Activated naive CD4-positive, alpha-beta T cell treated with anti-CD3 and anti-CD28 coated beads, Interleukin-2, amount 50 U/mL, for 72 hours (primary cell): ENCODE results near the gene TSPAN18. TPM values are rescaled to one million over a fixed set of nuclear protein-coding genes. Genes with fewer than 3 reads are reported as not detected.

Source experiments
- ATAC-seq, 2 donors: fragments of 150-1000 bp; cut with Tn5 transposase; 2 replicates each; pipeline ENCODE4 v1.10.0; 2021; ENCODE audit warnings: mild to moderate bottlenecking in 2 of 2, moderate library complexity in 2 of 2
- DNase-seq, 2 donors: peaks; one replicate each; pipeline ENCODE4 v3.0.0; 2021 to 2022; ENCODE audit warnings: low spot score in 2 of 2
- H3K27ac Mint-ChIP-seq, 2 donors: one replicate each; pipeline ENCODE4 v1.8.0; 2022; ENCODE audit warnings: mild to moderate bottlenecking in 2 of 2, mixed read lengths in 2 of 2
- H3K36me3 Mint-ChIP-seq, 2 donors: one replicate each; pipeline ENCODE4 v1.8.0; 2022; ENCODE audit warnings: mixed read lengths in 2 of 2
- H3K9me3 Mint-ChIP-seq, 2 donors: one replicate each; pipeline ENCODE4 v1.8.0; 2022; ENCODE audit warnings: mixed read lengths in 2 of 2
- total RNA-seq, 2 donors: library from RNA; stranded (reverse); gene quantifications; one replicate each; pipeline ENCODE4 v1.2.3, GENCODE V29; 2022

Gene TSPAN18
- total RNA-seq, 2 donors from 2014 or later: 2.3 to 3.6 TPM

- Mint-ChIP-seq H3K36me3 (no peaks in the 10 kb centered on the region), H3K9me3 (no peaks in the 10 kb centered on the region), H3K27ac (no peak overlapping the region)
- ATAC-seq (no peak), DNase-seq (no peak)
Observed at GRCh38 chr11:44917741-44918140, 191.0 kb downstream of the TSPAN18 start.

- DNase-seq (no peak), ATAC-seq (no peak)
- Mint-ChIP-seq H3K9me3 (no peaks in the 10 kb centered on the region), H3K27ac (peak overlapping the region in 1 of 2 donors; percentile 50), H3K36me3 (no peaks in the 10 kb centered on the region)
Observed at GRCh38 chr11:44920451-44920850, 193.7 kb downstream of the TSPAN18 start.

DNA sequence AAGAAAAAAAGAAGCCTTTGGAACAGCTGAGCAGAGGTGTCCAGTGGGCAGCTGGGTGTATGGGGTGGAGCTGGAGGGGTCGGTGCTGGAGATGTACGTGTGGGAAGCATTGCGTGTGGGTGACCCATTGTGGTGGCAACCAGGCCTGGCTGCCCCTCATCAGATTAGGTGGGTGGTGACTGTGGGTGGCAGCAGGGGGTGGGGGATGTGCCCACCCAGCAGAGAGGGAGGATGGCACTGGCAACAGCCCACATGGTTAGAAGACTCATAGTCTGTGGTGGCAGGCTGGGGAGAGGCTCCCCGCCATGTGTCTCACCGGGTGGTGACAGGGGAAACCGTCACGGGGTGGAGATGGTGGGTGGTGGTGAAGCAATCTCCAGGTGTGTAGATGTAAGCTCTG lies 196.4 kb downstream of the TSPAN18 start:
- no peak for DNase-seq
- H3K27ac Mint-ChIP-seq: peak overlapping the region in 1 of 2 donors; percentile 49
- H3K9me3 Mint-ChIP-seq: no peaks in the 10 kb centered on the region
- H3K36me3 Mint-ChIP-seq: no peaks in the 10 kb centered on the region
- no peak for ATAC-seq

- ATAC-seq (no peak), DNase-seq (no peak)
- H3K36me3 Mint-ChIP-seq: no peaks in the 10 kb centered on the region
- H3K9me3 Mint-ChIP-seq: no peaks in the 10 kb centered on the region
- peak overlapping the region in 1 of 2 donors; percentile 49 for H3K27ac Mint-ChIP-seq
Observed at GRCh38 chr11:44923806-44924205, 197.0 kb downstream of the TSPAN18 start.

- no peak for ATAC-seq
- DNase-seq: no peak
- Mint-ChIP-seq H3K9me3 (no peaks in the 10 kb centered on the region), H3K36me3 (peaks cover 0 to 6% of the 10 kb centered on the region in 2 donors), H3K27ac (no peak overlapping the region)
Observed at GRCh38 chr11:44926036-44926435, 199.3 kb downstream of the TSPAN18 start.

- Mint-ChIP-seq H3K9me3 (no peaks in the 10 kb centered on the region), H3K36me3 (peaks cover 0 to 6% of the 10 kb centered on the region in 2 donors), H3K27ac (no peak overlapping the region)
- ATAC-seq: peak; percentile 66 to 75
- peak in 1 of 2 donors; percentile 71 for DNase-seq
Observed at GRCh38 chr11:44927174-44927661, 200.5 kb downstream of the TSPAN18 start.

GRCh38 chr11:44928144-44928543 lies 201.4 kb downstream of the TSPAN18 start:
- DNase-seq (no peak), ATAC-seq (no peak)
- no peaks in the 10 kb centered on the region for H3K9me3 Mint-ChIP-seq
- peaks cover 0 to 6% of the 10 kb centered on the region in 2 donors for H3K36me3 Mint-ChIP-seq
- H3K27ac Mint-ChIP-seq: no peak overlapping the region

- ATAC-seq (no peak), DNase-seq (no peak)
- no peaks in the 10 kb centered on the region for H3K9me3 Mint-ChIP-seq
- no peak overlapping the region for H3K27ac Mint-ChIP-seq
- H3K36me3 Mint-ChIP-seq: peaks cover 0 to 6% of the 10 kb centered on the region in 2 donors
Observed at GRCh38 chr11:44928816-44929215, 202.1 kb downstream of the TSPAN18 start.

GRCh38 chr11:44930588-44931302 lies 204.0 kb downstream of the TSPAN18 start:
- DNase-seq: no peak
- no peak for ATAC-seq
- Mint-ChIP-seq H3K36me3 (peaks cover 0 to 6% of the 10 kb centered on the region in 2 donors), H3K9me3 (no peaks in the 10 kb centered on the region), H3K27ac (peak overlapping the region; percentile 27 to 31)

GRCh38 chr11:44931466-44931865 lies 204.7 kb downstream of the TSPAN18 start:
- peaks cover 0 to 6% of the 10 kb centered on the region in 2 donors for H3K36me3 Mint-ChIP-seq
- ATAC-seq: no peak
- peak overlapping the region in 1 of 2 donors; percentile 31 for H3K27ac Mint-ChIP-seq
- DNase-seq: no peak
- no peaks in the 10 kb centered on the region for H3K9me3 Mint-ChIP-seq

DNA sequence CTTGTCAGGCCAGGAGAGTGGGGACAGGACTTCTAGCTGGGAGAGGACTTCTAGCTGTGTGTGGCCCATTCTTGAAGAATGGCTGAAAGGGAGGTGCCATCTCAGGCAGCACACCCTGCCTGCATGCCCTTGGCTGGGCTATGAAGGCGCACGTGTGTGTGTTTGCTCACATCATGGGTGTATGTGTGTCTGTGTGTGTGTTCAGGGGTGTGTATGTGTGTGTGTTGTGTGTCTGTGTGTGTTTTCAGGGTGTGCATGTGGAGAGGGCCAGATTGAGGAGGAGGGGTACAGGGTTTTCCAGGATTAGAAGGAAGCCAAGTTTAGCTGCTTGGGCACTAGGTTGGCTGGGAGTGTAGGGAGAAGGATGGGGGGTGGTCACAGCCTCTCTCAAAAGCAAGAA lies 207.3 kb downstream of the TSPAN18 start:
- Mint-ChIP-seq H3K27ac (peak overlapping the region in 1 of 2 donors; percentile 0), H3K36me3 (peaks cover 0 to 6% of the 10 kb centered on the region in 2 donors), H3K9me3 (no peaks in the 10 kb centered on the region)
- no peak for DNase-seq
- no peak for ATAC-seq

DNA sequence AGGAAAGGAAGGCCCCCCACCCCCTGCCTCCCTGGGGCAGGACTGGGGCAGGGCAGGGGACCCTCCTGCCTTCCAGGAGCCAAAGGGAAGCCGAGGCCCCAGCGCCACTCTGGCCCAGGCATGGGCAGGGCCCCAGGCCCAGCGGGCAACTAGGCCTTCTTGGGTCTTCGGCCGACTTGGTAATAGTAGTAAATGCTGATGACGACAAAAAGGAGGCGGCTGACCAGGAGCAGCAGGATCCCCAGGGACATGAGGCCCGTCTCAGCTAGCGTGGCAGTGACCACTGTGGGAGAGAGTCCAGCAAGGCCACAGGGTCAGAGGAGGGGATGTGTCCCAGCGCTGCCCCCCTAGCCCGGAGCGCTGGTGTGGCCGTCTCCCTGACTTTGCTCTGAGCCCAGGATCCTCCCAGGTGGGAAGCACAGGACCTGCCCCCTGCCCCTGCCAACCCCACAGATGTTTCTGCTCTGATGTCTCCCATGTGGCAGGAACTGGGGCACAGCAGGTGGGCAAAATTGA lies 208.0 kb downstream of the TSPAN18 start:
- H3K36me3 Mint-ChIP-seq: peaks cover 0 to 6% of the 10 kb centered on the region in 2 donors
- no peaks in the 10 kb centered on the region for H3K9me3 Mint-ChIP-seq
- DNase-seq: no peak
- no peak for ATAC-seq
- no peak overlapping the region for H3K27ac Mint-ChIP-seq

GRCh38 chr11:44936525-44936924 lies 209.8 kb downstream of the TSPAN18 start:
- H3K27ac Mint-ChIP-seq: no peak overlapping the region
- no peaks in the 10 kb centered on the region for H3K36me3 Mint-ChIP-seq
- H3K9me3 Mint-ChIP-seq: no peaks in the 10 kb centered on the region
- ATAC-seq: peak; percentile 82 to 85
- DNase-seq: peak; percentile 71 to 85

DNA sequence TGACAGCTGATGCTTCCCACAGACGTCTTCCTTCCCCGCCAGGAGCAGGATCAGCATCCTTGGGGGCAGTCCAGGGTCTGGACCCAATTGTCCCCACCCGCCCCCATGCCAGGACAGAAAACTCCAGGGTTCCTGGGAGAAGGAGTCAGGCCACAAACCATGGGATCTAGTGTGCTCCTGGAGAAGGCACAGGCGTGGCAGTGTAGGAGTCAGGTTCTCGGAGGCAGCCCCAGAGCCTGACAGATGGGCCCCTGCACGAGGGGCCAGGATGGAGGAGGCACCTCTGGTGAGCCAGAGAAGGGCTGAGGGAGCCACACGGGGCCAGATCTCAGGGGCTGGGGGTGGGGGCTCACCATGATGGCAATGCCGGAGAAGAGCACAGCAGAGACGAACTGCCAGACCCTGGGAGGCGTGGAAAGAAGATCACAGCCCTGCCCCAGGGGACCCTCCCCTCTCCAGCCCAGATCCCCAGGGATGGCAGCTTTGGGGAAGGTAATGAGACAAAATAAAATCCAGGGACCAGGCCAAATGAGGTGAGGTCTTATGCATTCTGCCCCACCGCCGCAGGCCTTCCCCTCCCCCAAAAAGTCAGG lies 210.3 kb downstream of the TSPAN18 start:
- H3K27ac Mint-ChIP-seq: no peak overlapping the region
- no peak for DNase-seq
- H3K9me3 Mint-ChIP-seq: no peaks in the 10 kb centered on the region
- H3K36me3 Mint-ChIP-seq: no peaks in the 10 kb centered on the region
- ATAC-seq: no peak

DNA sequence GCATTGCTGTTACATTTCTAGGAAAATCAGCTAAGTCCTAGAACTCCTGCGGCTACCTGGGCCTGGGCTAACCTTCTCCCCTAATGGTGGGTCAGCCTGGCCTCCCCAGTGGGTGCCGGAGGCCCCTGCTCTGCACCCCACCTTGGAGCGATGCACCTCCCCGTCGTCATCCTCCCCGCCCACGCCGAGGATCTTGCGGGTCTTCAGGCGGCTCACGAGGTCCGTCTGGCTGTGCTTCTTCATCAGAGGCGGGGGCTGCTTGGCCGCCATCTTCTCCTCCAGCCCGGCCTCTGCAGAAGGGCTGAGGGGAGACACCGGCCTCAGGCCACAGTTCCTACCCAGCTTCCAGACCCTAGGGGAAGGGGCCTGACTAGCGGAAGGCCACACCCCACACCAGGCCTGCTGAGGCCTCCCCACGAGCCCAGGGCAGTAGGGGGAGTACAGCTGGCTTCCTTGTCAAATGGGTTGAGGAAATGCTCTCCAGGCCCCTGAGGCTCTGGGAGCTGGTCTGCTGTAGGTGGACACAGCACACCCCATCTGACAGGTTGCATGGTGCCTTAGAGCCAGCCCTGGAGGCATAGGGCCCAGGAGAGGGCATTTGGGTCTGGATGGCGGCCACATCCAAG lies 211.4 kb downstream of the TSPAN18 start:
- no peak for ATAC-seq
- H3K36me3 Mint-ChIP-seq: no peaks in the 10 kb centered on the region
- no peaks in the 10 kb centered on the region for H3K9me3 Mint-ChIP-seq
- no peak for DNase-seq
- H3K27ac Mint-ChIP-seq: no peak overlapping the region

- Mint-ChIP-seq H3K9me3 (no peaks in the 10 kb centered on the region), H3K36me3 (no peaks in the 10 kb centered on the region), H3K27ac (no peak overlapping the region)
- no peak for DNase-seq
- ATAC-seq: no peak
Observed at GRCh38 chr11:44939673-44940395, 213.1 kb downstream of the TSPAN18 start.

DNA sequence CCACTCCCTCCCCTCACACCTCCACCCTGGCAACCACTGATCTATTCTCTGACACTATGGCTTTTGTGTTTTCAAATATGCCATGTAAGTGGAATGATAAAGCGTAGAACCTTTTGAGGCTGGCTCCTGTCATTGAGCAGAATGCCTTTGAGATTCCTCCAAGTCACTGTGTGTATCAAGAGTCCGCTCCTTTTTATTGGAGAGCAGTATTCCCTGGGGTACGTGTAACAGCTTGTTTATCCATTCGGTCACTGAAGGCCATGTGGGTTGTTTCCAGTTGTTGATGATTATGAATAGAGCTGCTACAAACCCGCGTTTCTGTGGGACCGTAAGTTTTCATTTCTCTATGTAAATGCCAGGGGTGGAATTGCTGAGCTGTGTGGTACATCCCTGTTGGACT lies 213.6 kb downstream of the TSPAN18 start:
- ATAC-seq (no peak), DNase-seq (no peak)
- no peak overlapping the region for H3K27ac Mint-ChIP-seq
- H3K9me3 Mint-ChIP-seq: no peaks in the 10 kb centered on the region
- H3K36me3 Mint-ChIP-seq: no peaks in the 10 kb centered on the region
